Head of caudate nucleus (tissue), 42 donors: Measurements from ENCODE around the gene ATP8A1.

ENCODE experiments used
- DNase-seq, 42 donors: peaks; one replicate each; pipeline versions ENCODE4 v3.0.0 to v3.0.0-alpha.2; 2020 to 2021; ENCODE audit warnings: mixed read lengths in 7 of 42
- intact Hi-C: fragments of 100-400 bp; cut with DNase I; formaldehyde crosslinking; loops from one replicate; pipeline ENCODE4 v1.15.0; 2022

Gene ATP8A1

GRCh38 chr4:42454755-42455420 lies 202.0 kb downstream of the ATP8A1 start:
- intact Hi-C loops, result no loop called here
- no peak for DNase-seq

- intact Hi-C loops, result no loop called here
- DNase-seq, result no peak
Measured at GRCh38 chr4:42453612-42454011, 203.3 kb downstream of the ATP8A1 start.

- DNase-seq, result no peak
- intact Hi-C loops, result no loop called here
Measured at GRCh38 chr4:42452823-42453222, 204.1 kb downstream of the ATP8A1 start.

GRCh38 chr4:42446823-42447222 lies 210.1 kb downstream of the ATP8A1 start:
- DNase-seq, result no peak
- intact Hi-C loops, result no loop called here

- DNase-seq, result no peak
Measured at GRCh38 chr4:42445038-42445437, 211.9 kb downstream of the ATP8A1 start.

GRCh38 chr4:42442601-42443000 lies 214.3 kb downstream of the ATP8A1 start:
- intact Hi-C loops, result no loop called here
- DNase-seq, result no peak

More at GRCh38 chr4:42445038-42445437, 211.9 kb downstream of the ATP8A1 start:
- intact Hi-C loops, result no loop called here

- intact Hi-C loops, result no loop called here
- no peak for DNase-seq
Measured at GRCh38 chr4:42440083-42440482, 216.8 kb downstream of the ATP8A1 start.

GRCh38 chr4:42436928-42437565 lies 219.9 kb downstream of the ATP8A1 start:
- intact Hi-C loops, result no loop called here
- no peak for DNase-seq

GRCh38 chr4:42428036-42428435 lies 228.9 kb downstream of the ATP8A1 start:
- no peak for DNase-seq
- intact Hi-C loops, result no loop called here

GRCh38 chr4:42425146-42426065 lies 231.5 kb downstream of the ATP8A1 start:
- DNase-seq, result peak in 4 of 42 donors; percentile 7 to 47 (median 9)
- intact Hi-C loops, result no loop called here

- intact Hi-C loops, result no loop called here
- DNase-seq, result no peak
Measured at GRCh38 chr4:42420140-42420539, 236.8 kb downstream of the ATP8A1 start.

- DNase-seq, result no peak
- intact Hi-C loops, result no loop called here
Measured at GRCh38 chr4:42417550-42417949, 239.4 kb downstream of the ATP8A1 start.

- DNase-seq, result no peak
- intact Hi-C loops, result no loop called here
Measured at GRCh38 chr4:42416017-42416416, 240.9 kb downstream of the ATP8A1 start.

- intact Hi-C loops, result no loop called here
- DNase-seq, result no peak
Measured at GRCh38 chr4:42415281-42415680, 241.6 kb downstream of the ATP8A1 start.

GRCh38 chr4:42412251-42412650 lies 244.7 kb downstream of the ATP8A1 start:
- intact Hi-C loops, result no loop called here
- no peak for DNase-seq

- intact Hi-C loops, result no loop called here
- DNase-seq, result no peak
Measured at GRCh38 chr4:42411803-42412202, 245.1 kb downstream of the ATP8A1 start.

- intact Hi-C loops, result no loop called here
- DNase-seq, result no peak
Measured at GRCh38 chr4:42410446-42410845, 246.5 kb downstream of the ATP8A1 start.

- no peak for DNase-seq
- intact Hi-C loops, result no loop called here
Measured at GRCh38 chr4:42404001-42404400, 252.9 kb downstream of the ATP8A1 start.

GRCh38 chr4:42401171-42401570 lies 255.7 kb downstream of the ATP8A1 start:
- DNase-seq, result no peak
- intact Hi-C loops, result no loop called here

- intact Hi-C loops, result no loop called here
Measured at GRCh38 chr4:42399393-42399792, 257.5 kb downstream of the ATP8A1 start.

More at GRCh38 chr4:42399393-42399792, 257.5 kb downstream of the ATP8A1 start:
- no peak for DNase-seq
